GM23338 (cell line): ENCODE results near the gene MTMR1. TPM values are rescaled to one million over a fixed set of nuclear protein-coding genes. Genes with fewer than 3 reads are reported as not detected.

ENCODE experiments used
- ATAC-seq: fragments of 200-7000 bp; cut with Tn5 transposase; 3 replicates; pipeline ENCODE4 v1.9.1; 2020
- DNase-seq: peaks from one replicate; pipeline ENCODE4 v3.0.0-alpha.2; 2015; ENCODE audit warnings: low spot score
- H2AFZ ChIP-seq: fragments of 200-600 bp; sonication (generic); 2 replicates; pipeline ENCODE4 v1.8.0; 2016; ENCODE audit warnings: antibody characterized with exemption, mild to moderate bottlenecking, moderate library complexity
- H3F3A ChIP-seq: fragments of 200-600 bp; sonication (generic); replicated peaks from 2 replicates; pipeline ENCODE4 v1.8.0; 2017; ENCODE audit warnings: antibody characterized with exemption, mixed run types, low read depth
- H3K27ac ChIP-seq: fragments of 200-600 bp; sonication (generic); 2 replicates; pipeline ENCODE4 v1.6.1; 2016; ENCODE audit warnings: low read depth
- H3K27me3 ChIP-seq: fragments of 200-600 bp; sonication (generic); 2 replicates; pipeline ENCODE4 v1.8.0; 2016; ENCODE audit warnings: mild to moderate bottlenecking, mixed run types, moderate library complexity; ENCODE audit not compliant: insufficient read depth
- H3K36me3 ChIP-seq: fragments of 200-600 bp; sonication (generic); 2 replicates; pipeline ENCODE4 v1.8.0; 2016; ENCODE audit warnings: mild to moderate bottlenecking; ENCODE audit not compliant: insufficient read depth
- H3K4me1 ChIP-seq: fragments of 200-600 bp; sonication (generic); 2 replicates; pipeline ENCODE4 v1.8.0; 2016; ENCODE audit warnings: mild to moderate bottlenecking, moderate library complexity; ENCODE audit not compliant: insufficient read depth
- H3K4me2 ChIP-seq: fragments of 200-600 bp; sonication (generic); 2 replicates; pipeline ENCODE4 v1.7.1; 2017; ENCODE audit warnings: mixed run types
- H3K4me3 ChIP-seq: fragments of 200-600 bp; sonication (generic); 2 replicates; pipeline ENCODE4 v1.6.1; 2016; ENCODE audit warnings: mixed run types
- H3K79me2 ChIP-seq: fragments of 200-600 bp; sonication (generic); replicated peaks from 2 replicates; pipeline ENCODE4 v1.8.0; 2017; ENCODE audit warnings: mild to moderate bottlenecking; ENCODE audit not compliant: insufficient read depth
- H3K9me2 ChIP-seq: fragments of 200-600 bp; sonication (generic); 2 replicates; pipeline ENCODE4 v1.8.0; 2017; ENCODE audit not compliant: insufficient read depth
- H4K20me1 ChIP-seq: fragments of 200-600 bp; sonication (generic); replicated peaks from 2 replicates; pipeline ENCODE4 v1.8.0; 2017; ENCODE audit warnings: mild to moderate bottlenecking; ENCODE audit not compliant: insufficient read depth
- H3K27ac Mint-ChIP-seq: 2 replicates; pipeline ENCODE4 v1.8.0; 2020; ENCODE audit warnings: inconsistent platforms, mild to moderate bottlenecking, moderate library complexity, mixed read lengths
- H3K27me3 Mint-ChIP-seq: 3 replicates; pipeline ENCODE4 v1.8.0; 2022; ENCODE audit warnings: low read depth, mild to moderate bottlenecking, moderate library complexity, mixed read lengths, inconsistent platforms; ENCODE audit not compliant: insufficient read depth, poor library complexity
- H3K36me3 Mint-ChIP-seq: 3 replicates; pipeline ENCODE4 v1.8.0; 2021; ENCODE audit warnings: low read depth, mild to moderate bottlenecking, inconsistent platforms, moderate library complexity, mixed read lengths
- H3K4me1 Mint-ChIP-seq: 3 replicates; pipeline ENCODE4 v1.8.0; 2020; ENCODE audit warnings: mild to moderate bottlenecking, inconsistent platforms, mixed read lengths
- H3K4me3 Mint-ChIP-seq: 3 replicates; pipeline ENCODE4 v1.8.0; 2021; ENCODE audit warnings: moderate library complexity, mild to moderate bottlenecking, inconsistent platforms, mixed read lengths
- H3K9me3 Mint-ChIP-seq: 3 replicates; pipeline ENCODE4 v1.8.0; 2020; ENCODE audit warnings: moderate library complexity, mild to moderate bottlenecking, inconsistent platforms, mixed read lengths
- CREB1 ChIP-seq: fragments of 250-450 bp; sonication (Bioruptor Pico); IDR thresholded peaks from 2 replicates; pipeline ENCODE4 v1.5.0; 2020; ENCODE audit warnings: low read depth, mild to moderate bottlenecking, moderate library complexity
- CTCF ChIP-seq, 2 experiments: fragments of 200-600 bp in 1 of 2; sonication (generic) in 1 of 2; conservative IDR thresholded peaks; 2 replicates each; pipeline versions ENCODE4 v1.5.1 to v1.6.1; 2016 to 2017; ENCODE audit warnings: antibody characterized with exemption in 2 of 2, low read depth in 2 of 2, mild to moderate bottlenecking in 2 of 2, moderate library complexity in 1 of 2
- ETS1 ChIP-seq: IDR thresholded peaks from 2 replicates; pipeline ENCODE4 v1.6.1; 2016; ENCODE audit warnings: antibody characterized with exemption
- EZH2 ChIP-seq: fragments of 200-600 bp; sonication (generic); IDR thresholded peaks from one replicate; pipeline ENCODE4 v1.8.0; 2017; ENCODE audit warnings: antibody characterized with exemption, mild to moderate bottlenecking, low read depth; ENCODE audit not compliant: unreplicated experiment
- EZH2phosphoT487 ChIP-seq: fragments of 200-600 bp; sonication (generic); IDR thresholded peaks from one replicate; pipeline ENCODE4 v1.8.1; 2018; ENCODE audit warnings: antibody characterized with exemption; ENCODE audit not compliant: unreplicated experiment
- JUNB ChIP-seq: IDR thresholded peaks from one replicate; pipeline ENCODE4 v1.6.1; 2016; ENCODE audit warnings: antibody characterized with exemption; ENCODE audit not compliant: unreplicated experiment
- NANOG ChIP-seq: IDR thresholded peaks from 2 replicates; pipeline ENCODE4 v1.6.1; 2016; ENCODE audit warnings: antibody characterized with exemption, borderline replicate concordance
- POLR2AphosphoS5 ChIP-seq: IDR thresholded peaks from 2 replicates; pipeline ENCODE4 v1.6.1; 2016; ENCODE audit warnings: antibody characterized with exemption, low read depth
- REST ChIP-seq: IDR thresholded peaks from one replicate; pipeline ENCODE4 v1.6.1; 2018; ENCODE audit warnings: antibody characterized with exemption; ENCODE audit not compliant: unreplicated experiment
- STAT1 ChIP-seq: IDR thresholded peaks from one replicate; pipeline ENCODE4 v1.6.1; 2016; ENCODE audit warnings: antibody characterized with exemption; ENCODE audit not compliant: unreplicated experiment
- ZNF114 ChIP-seq: fragments of 250-450 bp; sonication (Bioruptor Pico); IDR thresholded peaks from 2 replicates; pipeline ENCODE4 v1.5.0; 2020; ENCODE audit warnings: mild to moderate bottlenecking, moderate library complexity
- ZNF331 ChIP-seq: fragments of 250-450 bp; sonication (Bioruptor Pico); IDR thresholded peaks from 2 replicates; pipeline ENCODE4 v1.5.0; 2020; ENCODE audit warnings: low read depth, mild to moderate bottlenecking, moderate library complexity
- ZNF462 ChIP-seq: fragments of 250-450 bp; sonication (Bioruptor Pico); IDR thresholded peaks from 2 replicates; pipeline ENCODE4 v1.5.0; 2020; ENCODE audit warnings: mild to moderate bottlenecking, moderate library complexity
- polyA plus RNA-seq: library from polyadenylated mRNA; unstranded; fragments of >200 nt; fragmentation: Nextera tagmentation; extraction: Ambion mirVana; gene quantifications from 2 replicates; pipeline ENCODE4 v1.2.1, GENCODE V29; 2016
- total RNA-seq: library from RNA; depleted of rRNA; stranded (reverse); fragments of >200 nt; shearing (Covaris generic); gene quantifications from 2 replicates; pipeline ENCODE4 v1.2.3, GENCODE V29; 2014

Gene MTMR1
- total and polyA plus RNA-seq, 2 experiments from 2014 or later = 4.5 to 19.1 TPM

- H3K36me3 Mint-ChIP-seq = peaks cover 11% of the 10 kb centered on the region; the same call in 2 of the 3 replicates
- H3K27me3 Mint-ChIP-seq = peaks cover 3% of the 10 kb centered on the region
- TF ChIP-seq CREB1 (CRISPR knock-in tag) = no peak
- TF ChIP-seq EZH2 = no peak
- no peak for TF ChIP-seq ZNF114 (CRISPR knock-in tag)
- no peak for TF ChIP-seq NANOG
- no peak for TF ChIP-seq STAT1
- TF ChIP-seq JUNB = no peak
- no peak for TF ChIP-seq EZH2phosphoT487
- no peak for TF ChIP-seq ZNF331 (CRISPR knock-in tag)
- TF ChIP-seq REST = no peak
- no peak for TF ChIP-seq CTCF (conservative IDR thresholded peaks at IDR 0.05; ENCODE audit: low read depth in 2 of 2)
- no peak for TF ChIP-seq ETS1
- no peak for TF ChIP-seq ZNF462 (CRISPR knock-in tag)
- no peak for TF ChIP-seq POLR2AphosphoS5
- no peaks in the 10 kb centered on the region for H3K27me3 ChIP-seq
- no peak overlapping the region for H2AFZ ChIP-seq
- H3K9me2 ChIP-seq = no peaks in the 10 kb centered on the region
- H3F3A ChIP-seq = no peaks in the 10 kb centered on the region
- H3K27ac ChIP-seq = no peak overlapping the region
- H3K4me3 Mint-ChIP-seq = no peak overlapping the region
- H3K4me3 ChIP-seq = no peak overlapping the region
- no peak overlapping the region for H3K4me2 ChIP-seq
- no peaks in the 10 kb centered on the region for H3K4me1 ChIP-seq
- H3K4me1 Mint-ChIP-seq = no peaks in the 10 kb centered on the region
- DNase-seq = no peak
- H3K79me2 ChIP-seq = no peaks in the 10 kb centered on the region
- H3K27ac Mint-ChIP-seq = no peak overlapping the region
- no peaks in the 10 kb centered on the region for H3K36me3 ChIP-seq
- H3K9me3 Mint-ChIP-seq = no peaks in the 10 kb centered on the region
- H4K20me1 ChIP-seq = no peaks in the 10 kb centered on the region; the same call in 1 of the 2 replicates
- ATAC-seq = no peak
Observed at GRCh38 chrX:150805736-150806135, 112.5 kb downstream of the MTMR1 start.
